Measurements from ENCODE around the gene PPOX.

PPOX gene

DNA sequence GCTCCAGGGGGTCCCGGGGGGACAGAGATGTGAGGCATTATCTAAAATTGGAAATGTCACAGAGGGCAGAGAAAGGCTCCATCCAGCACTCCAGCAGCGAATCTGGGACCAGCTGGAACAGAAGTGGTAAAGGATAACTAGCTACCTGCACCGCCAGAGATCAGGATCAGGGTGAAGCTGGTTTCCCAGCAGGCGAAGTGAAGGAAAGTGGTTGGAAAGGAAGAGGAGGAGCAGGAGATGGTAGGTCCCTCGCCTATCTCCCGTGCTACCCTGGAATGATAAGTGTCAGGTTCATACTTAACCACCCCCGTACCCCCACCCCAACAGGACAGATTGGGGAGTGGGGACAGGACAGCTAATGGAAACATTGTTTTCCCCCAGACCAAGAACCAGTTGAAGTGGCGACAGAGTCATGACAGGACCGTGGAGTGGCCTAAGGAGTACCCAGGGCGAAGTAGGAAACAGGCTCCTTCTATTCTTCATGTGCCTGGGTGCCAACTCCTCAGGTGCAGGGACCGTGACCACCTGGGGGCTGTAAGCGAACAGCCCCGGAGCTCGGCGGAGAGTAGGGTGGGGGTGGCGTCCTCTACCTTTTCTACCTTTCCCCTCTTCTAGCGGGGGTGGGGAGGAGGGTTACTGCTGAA, 10.4 kb downstream of the PPOX start:
- Histone ChIP-seq H3K9me3 (ENCODE audit: control insufficient read depth, insufficient read depth, low read length) (no peaks in the 10 kb centered on the region), H3K4me1 (ENCODE audit: insufficient read depth, low read length) (peaks cover 7% of the 10 kb centered on the region; the same call in 1 of the 2 replicates), H3K36me3 (ENCODE audit: insufficient read depth, low read length) (peaks cover 5% of the 10 kb centered on the region)

GRCh38 chr1:161177112-161177935, 11.1 kb downstream of the PPOX start, which contains the start of gene B4GALT3:
B4GALT3 (minus strand) TSS chr1:161177507; CDS start chr1:161176060, 1,447 bp downstream.
- H3K9ac ChIP-seq (ENCODE audit: low read depth, low read length), result peak within 1 kb of the TSS; percentile 65
- no peaks in the 10 kb centered on the region; the same call in 1 of the 2 replicates for H3K36me3 ChIP-seq (ENCODE audit: insufficient read depth, low read length)
- peaks cover 7% of the 10 kb centered on the region; the same call in 1 of the 2 replicates for H3K4me1 ChIP-seq (ENCODE audit: insufficient read depth, low read length)
- H3K9me3 ChIP-seq (ENCODE audit: control insufficient read depth, insufficient read depth, low read length), result no peaks in the 10 kb centered on the region

More for the DNA sequence above, 10.4 kb downstream of the PPOX start:
- peak overlapping the region; percentile 65 for H3K9ac ChIP-seq (ENCODE audit: low read depth, low read length)

- no peaks in the 10 kb centered on the region for H3K9me3 ChIP-seq (ENCODE audit: control insufficient read depth, insufficient read depth, low read length)
- H3K9ac ChIP-seq (ENCODE audit: low read depth, low read length), result peak overlapping the region; percentile 65; the same call in 1 of the 2 replicates
- H3K4me1 ChIP-seq (ENCODE audit: insufficient read depth, low read length), result peaks cover 7% of the 10 kb centered on the region; the same call in 1 of the 2 replicates
Measured at GRCh38 chr1:161177936-161178244, 11.7 kb downstream of the PPOX start.

GRCh38 chr1:161179698-161180097, 13.5 kb downstream of the PPOX start:
- H3K36me3 ChIP-seq (ENCODE audit: insufficient read depth, low read length), result no peaks in the 10 kb centered on the region
- peaks cover 7% of the 10 kb centered on the region; the same call in 1 of the 2 replicates for H3K4me1 ChIP-seq (ENCODE audit: insufficient read depth, low read length)
- no peaks in the 10 kb centered on the region for H3K9me3 ChIP-seq (ENCODE audit: control insufficient read depth, insufficient read depth, low read length)
- no peak overlapping the region for H3K9ac ChIP-seq (ENCODE audit: low read depth, low read length)

More at GRCh38 chr1:161177936-161178244, 11.7 kb downstream of the PPOX start:
- no peaks in the 10 kb centered on the region; the same call in 1 of the 2 replicates for H3K36me3 ChIP-seq (ENCODE audit: insufficient read depth, low read length)

- H3K36me3 ChIP-seq (ENCODE audit: insufficient read depth, low read length), result no peaks in the 10 kb centered on the region
- H3K9ac ChIP-seq (ENCODE audit: low read depth, low read length), result no peak overlapping the region
- no peaks in the 10 kb centered on the region for H3K9me3 ChIP-seq (ENCODE audit: control insufficient read depth, insufficient read depth, low read length)
- H3K4me1 ChIP-seq (ENCODE audit: insufficient read depth, low read length), result peaks cover 10% of the 10 kb centered on the region; the same call in 1 of the 2 replicates
Measured at GRCh38 chr1:161180639-161181038, 14.4 kb downstream of the PPOX start.

DNA sequence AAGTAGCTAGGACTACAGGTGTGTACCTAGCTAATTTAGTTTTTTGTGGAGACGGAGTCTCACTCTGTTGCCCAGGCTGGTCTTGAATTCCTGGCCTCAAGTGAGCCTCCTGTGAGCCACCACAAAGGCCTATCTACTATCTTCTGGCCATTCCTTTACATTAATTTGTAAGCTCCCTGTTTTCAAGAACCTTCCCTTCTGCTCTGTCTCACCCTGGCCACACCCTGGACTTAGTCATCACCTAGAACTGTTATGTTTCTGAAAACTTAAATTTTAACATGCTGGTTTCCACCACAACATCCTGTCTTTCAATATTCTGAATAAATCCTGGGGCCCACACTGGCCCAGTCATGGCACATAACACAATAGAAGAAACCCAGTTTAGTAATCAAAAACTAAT, 16.0 kb downstream of the PPOX start:
- peaks cover 10% of the 10 kb centered on the region; the same call in 1 of the 2 replicates for H3K4me1 ChIP-seq (ENCODE audit: insufficient read depth, low read length)
- no peak overlapping the region for H3K9ac ChIP-seq (ENCODE audit: low read depth, low read length)
- no peaks in the 10 kb centered on the region for H3K36me3 ChIP-seq (ENCODE audit: insufficient read depth, low read length)
- no peaks in the 10 kb centered on the region for H3K9me3 ChIP-seq (ENCODE audit: control insufficient read depth, insufficient read depth, low read length)

- peaks cover 3% of the 10 kb centered on the region; the same call in 1 of the 2 replicates for H3K4me1 ChIP-seq (ENCODE audit: insufficient read depth, low read length)
Measured at GRCh38 chr1:161185282-161185682, 19.1 kb downstream of the PPOX start.

DNA sequence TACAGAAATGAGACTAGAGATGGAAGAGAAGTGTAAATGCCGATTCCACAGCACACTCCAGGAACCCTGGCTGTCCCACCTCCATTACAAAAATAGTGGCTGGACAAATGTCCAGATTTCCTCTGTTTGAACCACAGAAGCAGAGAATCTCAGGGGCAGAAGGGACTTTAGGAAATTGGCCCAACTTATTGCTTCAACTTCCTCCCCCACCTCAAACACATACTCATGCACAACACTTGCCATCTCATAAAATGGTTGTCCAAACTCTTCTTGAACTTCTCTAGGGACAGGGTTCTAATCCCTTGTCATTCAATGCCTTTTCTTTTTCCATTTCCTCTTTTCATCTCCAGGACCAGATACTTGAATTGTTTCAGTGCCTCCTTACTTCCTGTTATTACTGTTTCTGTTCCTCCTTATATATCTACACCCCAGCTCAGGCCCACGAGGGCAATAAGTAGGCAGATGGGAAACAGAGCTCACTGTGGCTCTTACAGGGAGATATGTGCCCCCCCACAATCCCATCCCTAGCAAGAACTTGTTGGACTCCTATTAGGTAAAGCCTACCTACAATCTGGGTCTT, 19.6 kb downstream of the PPOX start:
- no peak overlapping the region for H3K9ac ChIP-seq (ENCODE audit: low read depth, low read length)
- H3K36me3 ChIP-seq (ENCODE audit: insufficient read depth, low read length), result no peaks in the 10 kb centered on the region
- H3K9me3 ChIP-seq (ENCODE audit: control insufficient read depth, insufficient read depth, low read length), result no peaks in the 10 kb centered on the region
- peaks cover 3% of the 10 kb centered on the region; the same call in 1 of the 2 replicates for H3K4me1 ChIP-seq (ENCODE audit: insufficient read depth, low read length)

More at GRCh38 chr1:161185282-161185682, 19.1 kb downstream of the PPOX start:
- Histone ChIP-seq H3K36me3 (ENCODE audit: insufficient read depth, low read length) (no peaks in the 10 kb centered on the region), H3K9ac (ENCODE audit: low read depth, low read length) (no peak overlapping the region), H3K9me3 (ENCODE audit: control insufficient read depth, insufficient read depth, low read length) (no peaks in the 10 kb centered on the region)

GRCh38 chr1:161187311-161187710, 21.1 kb downstream of the PPOX start:
- Histone ChIP-seq H3K4me1 (ENCODE audit: insufficient read depth, low read length) (peaks cover 3% of the 10 kb centered on the region; the same call in 1 of the 2 replicates), H3K36me3 (ENCODE audit: insufficient read depth, low read length) (no peaks in the 10 kb centered on the region), H3K9ac (ENCODE audit: low read depth, low read length) (no peak overlapping the region), H3K9me3 (ENCODE audit: control insufficient read depth, insufficient read depth, low read length) (no peaks in the 10 kb centered on the region)

- H3K4me1 ChIP-seq (ENCODE audit: insufficient read depth, low read length), result peaks cover 6% of the 10 kb centered on the region; the same call in 1 of the 2 replicates
- H3K36me3 ChIP-seq (ENCODE audit: insufficient read depth, low read length), result no peaks in the 10 kb centered on the region
Measured at GRCh38 chr1:161188381-161188780, 22.2 kb downstream of the PPOX start.

GRCh38 chr1:161189036-161189435, 22.8 kb downstream of the PPOX start:
- Histone ChIP-seq H3K9me3 (ENCODE audit: control insufficient read depth, insufficient read depth, low read length) (no peaks in the 10 kb centered on the region), H3K4me1 (ENCODE audit: insufficient read depth, low read length) (peaks cover 6% of the 10 kb centered on the region; the same call in 1 of the 2 replicates), H3K9ac (ENCODE audit: low read depth, low read length) (no peak overlapping the region), H3K36me3 (ENCODE audit: insufficient read depth, low read length) (no peaks in the 10 kb centered on the region)

More at GRCh38 chr1:161188381-161188780, 22.2 kb downstream of the PPOX start:
- H3K9ac ChIP-seq (ENCODE audit: low read depth, low read length), result no peak overlapping the region
- no peaks in the 10 kb centered on the region for H3K9me3 ChIP-seq (ENCODE audit: control insufficient read depth, insufficient read depth, low read length)

- Histone ChIP-seq H3K9me3 (ENCODE audit: control insufficient read depth, insufficient read depth, low read length) (no peaks in the 10 kb centered on the region), H3K9ac (ENCODE audit: low read depth, low read length) (no peak overlapping the region), H3K4me1 (ENCODE audit: insufficient read depth, low read length) (0 out of 2 replicates have a peak, but pooled peaks cover 3% of the 10 kb centered on the region), H3K36me3 (ENCODE audit: insufficient read depth, low read length) (peaks cover 4% of the 10 kb centered on the region; the same call in 1 of the 2 replicates)
Measured at GRCh38 chr1:161190962-161191521, 24.8 kb downstream of the PPOX start.

DNA sequence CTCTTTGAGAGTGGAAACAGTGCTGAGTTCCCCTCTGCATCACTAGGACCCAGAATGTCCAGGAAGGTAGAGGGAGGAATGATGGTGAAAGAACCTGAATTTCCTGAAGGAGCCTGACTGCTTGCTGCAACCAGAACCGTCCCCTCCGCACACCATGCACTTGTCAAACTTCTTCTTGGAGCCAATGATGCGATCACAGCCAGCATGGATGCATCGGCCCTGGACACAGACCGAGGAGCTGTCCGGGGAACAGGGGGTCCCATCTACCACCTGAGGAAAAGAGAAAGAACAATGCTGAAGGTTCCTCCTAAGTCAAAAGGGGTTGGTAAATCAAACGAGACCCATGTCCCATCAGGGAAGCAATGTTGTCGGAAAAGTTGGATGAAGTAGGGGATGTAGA, 25.7 kb downstream of the PPOX start:
- H3K9me3 ChIP-seq (ENCODE audit: control insufficient read depth, insufficient read depth, low read length), result no peaks in the 10 kb centered on the region
- H3K36me3 ChIP-seq (ENCODE audit: insufficient read depth, low read length), result peaks cover 4% of the 10 kb centered on the region; the same call in 1 of the 2 replicates
- no peak overlapping the region for H3K9ac ChIP-seq (ENCODE audit: low read depth, low read length)
- peaks cover 3% of the 10 kb centered on the region; the same call in 1 of the 2 replicates for H3K4me1 ChIP-seq (ENCODE audit: insufficient read depth, low read length)

Measured in ES-I3 (cell line).